Vagina (tissue), 2 donors: ENCODE data around the gene METTL13.

ENCODE experiments used
- POLR2A ChIP-seq, 2 donors: fragments of 450-650 bp; IDR thresholded peaks; one replicate each; pipeline ENCODE4 v1.6.1; 2017; ENCODE audit warnings: antibody characterized with exemption in 2 of 2, mild to moderate bottlenecking in 2 of 2, moderate library complexity in 2 of 2
- POLR2AphosphoS5 ChIP-seq, 2 donors: sonication (generic); formaldehyde crosslinking; IDR thresholded peaks; one replicate each; pipeline ENCODE4 v1.9.0; 2017; ENCODE audit warnings: antibody characterized with exemption in 2 of 2, mild to moderate bottlenecking in 2 of 2, low read depth in 1 of 2; ENCODE audit not compliant: insufficient read depth in 1 of 2
- TF ChIP-seq, protein P1 (sequence below), 3 experiments: fragments of 450-650 bp in 2 of 3; fragments of 200-600 bp in 1 of 3; sonication (generic) in 1 of 3; IDR thresholded peaks; one replicate each; pipeline ENCODE4 v1.5.1; 2017 to 2019; ENCODE audit warnings: antibody characterized with exemption in 3 of 3, mild to moderate bottlenecking in 2 of 3, moderate library complexity in 2 of 3

DNA sequence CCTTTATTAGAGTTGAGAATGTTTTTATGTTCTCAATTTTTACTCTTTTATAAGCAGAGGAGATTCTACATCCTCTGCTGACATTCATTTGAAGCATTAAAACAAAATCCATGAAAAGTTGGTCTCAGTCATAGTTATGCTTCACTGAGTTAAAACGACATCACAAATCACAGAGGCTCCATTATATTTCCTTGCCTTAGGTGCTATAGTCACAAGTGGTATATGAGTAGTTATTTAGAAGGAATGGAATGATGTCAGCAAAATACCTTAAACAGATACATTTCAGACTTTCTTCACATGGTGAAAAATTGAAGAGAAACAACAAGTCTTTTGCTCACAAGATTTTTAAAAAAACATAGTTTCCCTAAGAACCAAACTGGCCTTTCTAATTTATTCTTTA, 11.7 kb upstream of the METTL13 start:
- TF ChIP-seq POLR2A (IDR thresholded peaks at IDR 0.05) (no peak), POLR2AphosphoS5 (IDR thresholded peaks at IDR 0.05; ENCODE audit: insufficient read depth in 1 of 2, low read depth in 1 of 2) (no peak)
- TF ChIP-seq, protein P1, sequence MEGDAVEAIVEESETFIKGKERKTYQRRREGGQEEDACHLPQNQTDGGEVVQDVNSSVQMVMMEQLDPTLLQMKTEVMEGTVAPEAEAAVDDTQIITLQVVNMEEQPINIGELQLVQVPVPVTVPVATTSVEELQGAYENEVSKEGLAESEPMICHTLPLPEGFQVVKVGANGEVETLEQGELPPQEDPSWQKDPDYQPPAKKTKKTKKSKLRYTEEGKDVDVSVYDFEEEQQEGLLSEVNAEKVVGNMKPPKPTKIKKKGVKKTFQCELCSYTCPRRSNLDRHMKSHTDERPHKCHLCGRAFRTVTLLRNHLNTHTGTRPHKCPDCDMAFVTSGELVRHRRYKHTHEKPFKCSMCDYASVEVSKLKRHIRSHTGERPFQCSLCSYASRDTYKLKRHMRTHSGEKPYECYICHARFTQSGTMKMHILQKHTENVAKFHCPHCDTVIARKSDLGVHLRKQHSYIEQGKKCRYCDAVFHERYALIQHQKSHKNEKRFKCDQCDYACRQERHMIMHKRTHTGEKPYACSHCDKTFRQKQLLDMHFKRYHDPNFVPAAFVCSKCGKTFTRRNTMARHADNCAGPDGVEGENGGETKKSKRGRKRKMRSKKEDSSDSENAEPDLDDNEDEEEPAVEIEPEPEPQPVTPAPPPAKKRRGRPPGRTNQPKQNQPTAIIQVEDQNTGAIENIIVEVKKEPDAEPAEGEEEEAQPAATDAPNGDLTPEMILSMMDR (IDR thresholded peaks at IDR 0.05) = no peak
